Measurements from ENCODE around the gene OASL.

The OASL gene

DNA sequence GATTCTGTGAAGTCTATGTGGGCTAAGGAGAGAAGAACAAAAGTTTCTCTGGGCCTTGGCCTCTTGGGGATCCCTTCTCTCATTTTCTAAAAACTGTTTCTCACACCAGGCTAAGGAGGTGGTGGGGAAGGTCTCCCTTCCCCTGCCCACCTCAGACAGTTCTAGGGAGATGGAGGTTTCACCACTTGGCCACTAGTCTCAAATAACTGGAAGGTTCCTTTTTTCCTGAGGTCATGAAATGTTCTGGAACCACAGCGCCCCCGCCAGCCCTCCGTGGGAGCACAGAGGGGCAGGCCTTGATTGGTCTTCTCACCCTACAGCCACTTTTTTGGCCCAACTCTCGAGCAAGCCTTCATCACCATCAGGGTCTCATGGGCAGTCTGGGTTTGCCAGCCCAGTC lies 35.4 kb downstream of the OASL start:
- H3K9me3 ChIP-seq = no peaks in the 10 kb centered on the region
- TF ChIP-seq, protein P1, sequence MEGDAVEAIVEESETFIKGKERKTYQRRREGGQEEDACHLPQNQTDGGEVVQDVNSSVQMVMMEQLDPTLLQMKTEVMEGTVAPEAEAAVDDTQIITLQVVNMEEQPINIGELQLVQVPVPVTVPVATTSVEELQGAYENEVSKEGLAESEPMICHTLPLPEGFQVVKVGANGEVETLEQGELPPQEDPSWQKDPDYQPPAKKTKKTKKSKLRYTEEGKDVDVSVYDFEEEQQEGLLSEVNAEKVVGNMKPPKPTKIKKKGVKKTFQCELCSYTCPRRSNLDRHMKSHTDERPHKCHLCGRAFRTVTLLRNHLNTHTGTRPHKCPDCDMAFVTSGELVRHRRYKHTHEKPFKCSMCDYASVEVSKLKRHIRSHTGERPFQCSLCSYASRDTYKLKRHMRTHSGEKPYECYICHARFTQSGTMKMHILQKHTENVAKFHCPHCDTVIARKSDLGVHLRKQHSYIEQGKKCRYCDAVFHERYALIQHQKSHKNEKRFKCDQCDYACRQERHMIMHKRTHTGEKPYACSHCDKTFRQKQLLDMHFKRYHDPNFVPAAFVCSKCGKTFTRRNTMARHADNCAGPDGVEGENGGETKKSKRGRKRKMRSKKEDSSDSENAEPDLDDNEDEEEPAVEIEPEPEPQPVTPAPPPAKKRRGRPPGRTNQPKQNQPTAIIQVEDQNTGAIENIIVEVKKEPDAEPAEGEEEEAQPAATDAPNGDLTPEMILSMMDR (IDR thresholded peaks at IDR 0.05; ENCODE audit: low read depth, low read length) = peak; percentile 25; the same call in 1 of the 2 replicates
- H3K36me3 ChIP-seq = peaks cover 41% of the 10 kb centered on the region
- no peaks in the 10 kb centered on the region for H3K4me1 ChIP-seq
- no peak for DNase-seq
- no peaks in the 10 kb centered on the region for H3K27me3 ChIP-seq
- no peak overlapping the region for H3K4me3 ChIP-seq (ENCODE audit: low read depth, low read length)

DNA sequence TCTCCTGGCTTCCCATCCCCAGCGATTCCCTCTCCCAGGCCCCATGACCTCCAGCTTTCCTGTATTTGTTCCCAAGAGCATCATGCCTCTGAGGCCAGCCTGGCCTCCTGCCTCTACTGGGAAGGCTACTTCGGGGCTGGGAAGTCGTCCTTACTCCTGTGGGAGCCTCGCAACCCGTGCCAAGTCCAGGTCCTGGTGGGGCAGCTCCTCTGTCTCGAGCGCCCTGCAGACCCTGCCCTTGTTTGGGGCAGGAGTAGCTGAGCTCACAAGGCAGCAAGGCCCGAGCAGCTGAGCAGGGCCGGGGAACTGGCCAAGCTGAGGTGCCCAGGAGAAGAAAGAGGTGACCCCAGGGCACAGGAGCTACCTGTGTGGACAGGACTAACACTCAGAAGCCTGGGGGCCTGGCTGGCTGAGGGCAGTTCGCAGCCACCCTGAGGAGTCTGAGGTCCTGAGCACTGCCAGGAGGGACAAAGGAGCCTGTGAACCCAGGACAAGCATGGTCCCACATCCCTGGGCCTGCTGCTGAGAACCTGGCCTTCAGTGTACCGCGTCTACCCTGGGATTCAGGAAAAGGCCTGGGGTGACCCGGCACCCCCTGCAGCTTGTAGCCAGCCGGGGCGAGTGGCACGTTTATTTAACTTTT lies 37.1 kb downstream of the OASL start:
- Histone ChIP-seq H3K36me3 (peaks cover 28% of the 10 kb centered on the region), H3K9me3 (no peaks in the 10 kb centered on the region), H3K4me3 (ENCODE audit: low read depth, low read length) (no peak overlapping the region), H3K27me3 (no peaks in the 10 kb centered on the region), H3K4me1 (no peaks in the 10 kb centered on the region)
- TF ChIP-seq, protein P1 (IDR thresholded peaks at IDR 0.05; ENCODE audit: low read depth, low read length) = no peak
- no peak for DNase-seq

DNA sequence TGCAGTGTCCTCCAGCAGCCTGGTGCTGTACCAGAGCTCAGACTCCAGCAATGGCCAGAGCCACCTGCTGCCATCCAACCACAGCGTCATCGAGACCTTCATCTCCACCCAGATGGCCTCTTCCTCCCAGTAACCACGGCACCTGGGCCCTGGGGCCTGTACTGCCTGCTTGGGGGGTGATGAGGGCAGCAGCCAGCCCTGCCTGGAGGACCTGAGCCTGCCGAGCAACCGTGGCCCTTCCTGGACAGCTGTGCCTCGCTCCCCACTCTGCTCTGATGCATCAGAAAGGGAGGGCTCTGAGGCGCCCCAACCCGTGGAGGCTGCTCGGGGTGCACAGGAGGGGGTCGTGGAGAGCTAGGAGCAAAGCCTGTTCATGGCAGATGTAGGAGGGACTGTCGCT lies 38.0 kb downstream of the OASL start:
- no peaks in the 10 kb centered on the region for H3K4me1 ChIP-seq
- peak; percentile 21 for DNase-seq
- H3K9me3 ChIP-seq = no peaks in the 10 kb centered on the region
- TF ChIP-seq, protein P1 (IDR thresholded peaks at IDR 0.05; ENCODE audit: low read depth, low read length) = no peak
- no peak overlapping the region for H3K4me3 ChIP-seq (ENCODE audit: low read depth, low read length)
- H3K27me3 ChIP-seq = no peaks in the 10 kb centered on the region
- peaks cover 28% of the 10 kb centered on the region for H3K36me3 ChIP-seq

DNA sequence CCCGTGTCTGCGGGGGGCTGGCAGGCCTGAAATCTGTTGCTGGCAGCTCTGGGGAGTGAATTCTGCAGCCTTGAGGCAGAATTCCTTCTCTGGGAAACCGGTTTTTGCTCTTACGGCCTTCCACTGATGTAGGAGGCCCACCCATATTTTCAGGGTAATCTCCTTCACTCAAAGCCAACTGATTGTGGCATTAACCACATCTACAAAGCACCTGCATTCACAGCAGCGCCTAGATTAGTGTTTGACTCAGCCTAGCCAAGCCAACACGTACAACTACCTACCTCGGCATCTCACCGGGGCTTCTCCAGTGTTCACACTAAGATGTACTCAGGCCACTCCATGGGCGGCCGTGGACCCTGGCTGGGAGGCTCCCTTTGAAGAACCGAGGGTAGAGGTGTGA lies 38.5 kb downstream of the OASL start:
- Histone ChIP-seq H3K36me3 (peaks cover 27% of the 10 kb centered on the region), H3K27me3 (no peaks in the 10 kb centered on the region), H3K9me3 (no peaks in the 10 kb centered on the region), H3K4me3 (ENCODE audit: low read depth, low read length) (no peak overlapping the region), H3K4me1 (no peaks in the 10 kb centered on the region)
- DNase-seq = no peak
- TF ChIP-seq, protein P1 (IDR thresholded peaks at IDR 0.05; ENCODE audit: low read depth, low read length) = no peak

DNA sequence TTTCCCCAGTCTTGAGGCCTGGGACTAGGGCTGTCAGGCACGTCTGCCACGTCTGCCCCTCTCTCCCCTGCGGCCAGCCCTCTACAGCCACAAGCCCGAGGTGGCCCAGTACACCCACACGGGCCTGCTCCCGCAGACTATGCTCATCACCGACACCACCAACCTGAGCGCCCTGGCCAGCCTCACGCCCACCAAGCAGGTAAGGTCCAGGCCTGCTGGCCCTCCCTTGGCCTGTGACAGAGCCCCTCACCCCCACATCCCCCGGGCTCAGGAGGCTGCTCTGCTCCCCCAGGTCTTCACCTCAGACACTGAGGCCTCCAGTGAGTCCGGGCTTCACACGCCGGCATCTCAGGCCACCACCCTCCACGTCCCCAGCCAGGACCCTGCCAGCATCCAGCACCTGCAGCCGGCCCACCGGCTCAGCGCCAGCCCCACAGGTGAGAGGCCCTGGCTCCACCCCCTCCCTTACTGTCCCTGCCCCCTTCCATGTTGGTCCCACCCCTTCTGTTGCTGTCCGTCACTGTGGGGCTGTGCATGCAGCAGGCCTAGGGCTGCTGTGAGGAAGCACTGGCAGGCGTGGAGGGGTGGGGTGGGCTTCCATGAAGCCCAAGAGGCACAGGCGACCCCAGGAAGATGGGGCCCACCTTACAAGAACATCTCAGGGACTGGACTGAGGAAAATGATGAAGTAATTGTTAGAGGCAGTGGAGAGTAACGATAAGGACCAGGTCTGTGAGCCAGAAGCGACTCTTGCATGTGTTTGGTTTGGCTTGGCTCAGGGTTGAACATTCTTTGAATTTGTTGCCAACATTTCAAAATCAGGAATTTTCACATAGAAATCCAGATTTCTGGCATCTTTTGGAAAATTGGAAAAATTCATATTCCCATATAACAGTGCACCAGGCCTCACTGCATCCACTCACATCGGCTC lies 39.6 kb downstream of the OASL start:
- no peak overlapping the region for H3K4me3 ChIP-seq (ENCODE audit: low read depth, low read length)
- H3K4me1 ChIP-seq = no peaks in the 10 kb centered on the region
- H3K9me3 ChIP-seq = no peaks in the 10 kb centered on the region
- DNase-seq = peak; percentile 35
- H3K36me3 ChIP-seq = peaks cover 19% of the 10 kb centered on the region
- no peaks in the 10 kb centered on the region for H3K27me3 ChIP-seq
- TF ChIP-seq, protein P1 (IDR thresholded peaks at IDR 0.05; ENCODE audit: low read depth, low read length) = no peak

DNA sequence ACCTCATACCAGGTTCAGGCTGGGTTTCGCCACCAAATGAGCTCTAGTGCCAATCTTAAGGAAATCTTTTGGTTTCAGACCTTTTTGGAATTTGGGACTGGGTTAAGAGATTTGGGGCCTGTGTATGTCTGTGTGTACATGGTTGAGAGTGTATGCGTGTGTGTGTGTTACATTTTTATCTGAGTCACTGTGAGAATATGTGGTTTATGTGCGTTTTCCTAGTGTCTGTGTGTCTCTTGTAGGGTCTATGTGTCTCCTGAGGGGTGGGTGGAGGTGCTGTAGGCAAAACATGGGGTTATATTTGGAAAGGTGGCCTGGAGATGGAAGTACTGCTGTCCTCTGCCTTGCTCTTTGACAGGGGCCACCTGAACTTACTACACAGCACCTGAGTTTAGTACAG lies 40.6 kb downstream of the OASL start:
- TF ChIP-seq, protein P1 (IDR thresholded peaks at IDR 0.05; ENCODE audit: low read depth, low read length) = no peak
- Histone ChIP-seq H3K9me3 (no peaks in the 10 kb centered on the region), H3K4me1 (no peaks in the 10 kb centered on the region), H3K4me3 (ENCODE audit: low read depth, low read length) (no peak overlapping the region), H3K36me3 (peaks cover 9% of the 10 kb centered on the region), H3K27me3 (no peaks in the 10 kb centered on the region)
- DNase-seq = no peak

All from BE2C (cell line).